Body of pancreas (tissue), 4 donors: ENCODE data around the gene SORCS2.

Experiments
- CTCF ChIP-seq, 7 experiments: fragments of 450-650 bp in 4 of 7; fragments of 200-600 bp in 3 of 7; sonication (generic) in 3 of 7; IDR thresholded peaks; one replicate each; pipeline ENCODE4 v1.5.1; 2016 to 2019; ENCODE audit warnings: antibody characterized with exemption in 7 of 7
- POLR2A ChIP-seq, 3 donors: fragments of 450-650 bp; IDR thresholded peaks; one replicate each; pipeline ENCODE4 v1.6.1; 2016; ENCODE audit warnings: antibody characterized with exemption in 3 of 3, mild to moderate bottlenecking in 2 of 3

GRCh38 chr4:7500404-7500803 lies 308.1 kb downstream of the SORCS2 start:
- TF ChIP-seq POLR2A (IDR thresholded peaks at IDR 0.05) (no peak), CTCF (IDR thresholded peaks at IDR 0.05) (no peak)
